ENCODE results near the gene GNG11. TPM values are rescaled to one million over a fixed set of nuclear protein-coding genes. Genes with fewer than 3 reads are reported as not detected.

GNG11 gene
- total RNA-seq, result 1.1 and 1.5 TPM in 2 replicates

DNA sequence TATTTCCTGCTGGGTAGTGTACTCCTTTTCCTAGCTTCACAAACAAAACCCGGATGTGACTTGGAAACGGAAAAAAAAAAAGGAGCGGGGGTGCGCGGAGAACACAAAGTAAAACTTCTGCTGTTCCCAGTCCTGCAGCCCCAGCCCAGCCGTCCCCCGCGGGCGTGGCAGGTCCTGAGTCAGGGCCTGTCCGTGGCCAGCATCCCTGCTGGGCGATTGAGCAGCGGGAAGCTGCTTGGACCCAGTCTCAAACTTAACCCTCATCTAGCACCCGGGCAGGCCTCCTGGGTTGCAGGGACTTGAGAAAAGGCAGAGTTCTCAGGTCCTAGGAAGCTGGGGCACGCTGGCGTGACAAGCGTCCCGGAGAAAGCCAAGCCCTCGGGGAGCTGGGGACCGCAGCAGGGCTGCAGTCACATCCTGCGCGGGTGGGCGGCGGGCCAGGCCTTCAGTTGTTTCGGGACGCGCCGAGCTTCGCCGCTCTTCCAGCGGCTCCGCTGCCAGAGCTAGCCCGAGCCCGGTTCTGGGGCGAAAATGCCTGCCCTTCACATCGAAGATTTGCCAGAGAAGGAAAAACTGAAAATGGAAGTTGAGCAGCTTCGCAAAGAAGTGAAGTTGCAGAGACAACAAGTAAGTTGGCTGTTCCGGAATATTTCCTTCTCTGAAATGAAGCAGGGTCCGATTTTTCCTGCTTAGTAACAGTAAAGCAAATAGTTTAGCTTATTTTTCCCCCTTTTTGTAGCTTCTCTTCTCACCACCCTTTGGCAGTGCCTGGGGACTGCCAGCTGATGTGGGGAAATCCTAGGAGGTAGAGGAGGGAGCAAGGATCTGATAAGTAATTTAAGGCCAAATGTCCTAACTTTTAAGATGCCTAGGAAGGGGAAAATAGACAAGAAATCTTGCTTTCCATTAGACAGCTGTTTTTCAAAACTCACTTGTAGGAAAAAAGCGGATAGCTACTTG is at the start of gene GNG11:
TSS of gene GNG11 (plus strand) at position 129 of the 960 bp plus-strand sequence. CDS start at position 532, 403 bp downstream.

DNA sequence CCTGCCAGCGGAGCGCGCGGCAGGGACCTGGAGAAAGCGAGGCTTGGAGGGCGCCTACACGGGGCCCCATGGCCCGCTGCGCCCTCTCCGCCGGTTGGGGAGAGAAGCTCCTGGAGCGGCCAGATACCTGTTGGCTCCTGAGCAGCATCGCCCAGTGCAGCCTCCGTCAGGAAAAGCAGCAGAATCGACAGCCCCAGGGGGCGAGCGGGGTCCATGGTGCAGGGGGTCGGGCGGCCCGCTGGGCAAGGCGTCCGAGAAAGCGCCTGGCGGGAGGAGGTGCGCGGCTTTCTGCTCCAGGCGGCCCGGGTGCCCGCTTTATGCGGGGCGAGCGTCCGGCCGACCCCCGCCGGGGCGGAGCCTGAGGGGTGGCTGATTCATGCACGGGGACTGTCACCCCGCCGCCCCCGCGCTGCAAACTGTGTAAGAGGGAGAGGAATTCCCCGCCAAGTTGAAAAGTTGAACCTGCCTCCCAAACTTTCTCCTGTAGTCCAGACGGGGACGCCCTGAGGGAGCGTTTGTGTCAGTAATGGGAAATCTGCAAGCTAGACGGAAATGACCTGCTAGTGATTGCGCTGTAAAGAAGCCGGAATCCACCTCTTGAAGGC is 31.0 kb upstream of the GNG11 start, which contains the start of gene TFPI2:
TSS of gene TFPI2 (minus strand) at position 290 of the 605 bp plus-strand sequence. CDS start at position 215, 75 bp downstream.

DNA sequence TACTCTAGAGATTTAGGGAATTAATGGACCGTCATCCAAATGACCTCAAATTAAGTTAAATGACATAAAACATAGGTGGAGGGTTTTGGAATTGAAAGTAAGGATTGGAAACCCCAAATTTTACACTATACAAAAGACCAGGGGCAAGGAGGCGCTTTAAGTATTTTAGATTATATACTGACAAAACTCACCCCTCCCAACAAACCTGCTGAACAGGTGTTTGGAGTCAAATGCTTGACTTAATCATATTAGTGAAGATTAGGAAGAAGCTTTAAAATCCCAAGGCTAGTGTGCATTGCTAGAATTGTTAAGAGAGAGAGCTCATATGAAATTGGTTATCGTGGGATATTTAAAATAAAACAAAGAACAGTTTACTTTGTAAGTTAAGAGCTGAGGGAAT is 15.3 kb upstream of the GNG11 start, which contains the start of gene GNGT1:
TSS of gene GNGT1 (plus strand) at position 301 of the 400 bp plus-strand sequence. CDS start 180 bp downstream, outside the sequence.

Other genes with a start within 250 kb of the GNG11 start
- gene TFPI2, start 31.0 kb upstream of the GNG11 start, total RNA-seq, result 80.9 and 98.0 TPM in 2 replicates
- gene GNGT1, start 15.2 kb upstream of the GNG11 start, total RNA-seq, result not detected in 2 replicates
- 17.8 and 25.0 TPM in 2 replicates for gene BET1, start 82.6 kb downstream of the GNG11 start, total RNA-seq